ENCODE results near the gene ZBTB18. TPM values are rescaled to one million over a fixed set of nuclear protein-coding genes. Genes with fewer than 3 reads are reported as not detected.

Gene ZBTB18
- total and polyA plus RNA-seq, 2 of the 4 experiments (the other 2 are of a cell fraction), result 10.0 to 16.0 TPM

- 100% methylated on average over 4 of the region's 8 CpGs; no CpG with 5 or more reads in 1 of the 2 experiments for WGBS, 2 experiments (ENCODE audit: extremely low coverage in 2 of 2, insufficient read length in 1 of 2)
- H4K8ac ChIP-seq (ENCODE audit: low read depth in 2 of 2, low read length in 2 of 2), result no peak overlapping the region
- H4K5ac ChIP-seq (ENCODE audit: low read depth, low read length), result no peak overlapping the region
- H3K9me3 ChIP-seq (ENCODE audit: control insufficient read depth, insufficient read depth, low read length), result no peaks in the 10 kb centered on the region
- dilution Hi-C loops (cut with HindIII; ENCODE audit: low sequenced_read_pairs, unreplicated experiment) (no loop called here), intact Hi-C loops (cut with micrococcal nuclease) (no loop called here), in situ Hi-C loops (cut with MboI; ENCODE audit: low sequenced_read_pairs) (loop anchor here (25.0 kb wide), 1 partner anchor 193 kb away; no protein-coding TSS in a partner anchor)
- H4K91ac ChIP-seq (ENCODE audit: insufficient read depth, low read depth, low read length), result no peak overlapping the region
- no peak overlapping the region for H3K56ac ChIP-seq (ENCODE audit: extremely low read depth, insufficient read depth, low read length)
- peaks cover 7% of the 10 kb centered on the region for H3K4me1 ChIP-seq (ENCODE audit: control insufficient read depth, insufficient read depth, low read length)
- ChIA-PET POLR2A (ENCODE audit: unreplicated experiment) (no interaction called here), CTCF (no interaction called here)
- no peak overlapping the region for H3K4ac ChIP-seq (ENCODE audit: low read depth, low read length)
- H3K4me2 ChIP-seq (ENCODE audit: low read depth, low read length), result no peak overlapping the region
- no peak overlapping the region for H2BK5ac ChIP-seq (ENCODE audit: low read depth, low read length, poor library complexity, severe bottlenecking)
- TF ChIP-seq ELK1 (IDR thresholded peaks at IDR 0.05; ENCODE audit: borderline replicate concordance, low read depth, low read length) (no peak), MAFK (IDR thresholded peaks at IDR 0.05; ENCODE audit: low read depth, low read length) (no peak), BHLHE40 (IDR thresholded peaks at IDR 0.05; ENCODE audit: low read depth, low read length) (no peak), MXI1 (IDR thresholded peaks at IDR 0.05; ENCODE audit: borderline replicate concordance, low read depth, low read length) (no peak), USF2 (IDR thresholded peaks at IDR 0.05; ENCODE audit: low read depth, low read length) (no peak), RAD21 (IDR thresholded peaks at IDR 0.05; ENCODE audit: low read length) (no peak), FOS (IDR thresholded peaks at IDR 0.05; ENCODE audit: low read depth, low read length) (no peak), NFE2L2 (IDR thresholded peaks at IDR 0.05; ENCODE audit: low read depth, low read length) (no peak), RCOR1 (IDR thresholded peaks at IDR 0.05; ENCODE audit: insufficient replicate concordance, low read length) (no peak)
- H3K79me1 ChIP-seq (ENCODE audit: low read depth in 1 of 2, low read length in 2 of 2), result no peaks in the 10 kb centered on the region
- H2BK15ac ChIP-seq (ENCODE audit: low read depth, low read length), result no peak overlapping the region
- H2BK20ac ChIP-seq (ENCODE audit: low read depth, low read length), result no peak overlapping the region
- no TSS peak for BruUV-seq (replicated peaks)
- no peak overlapping the region for H3K14ac ChIP-seq (replicated peaks; ENCODE audit: low read depth, low read length)
- H2AFZ ChIP-seq (replicated peaks; ENCODE audit: low read length, poor library complexity), result no peak overlapping the region
- H2BK120ac ChIP-seq (ENCODE audit: low read depth, low read length), result no peak overlapping the region
- H2AK5ac ChIP-seq (ENCODE audit: low read depth, low read length), result no peak overlapping the region
- no peak overlapping the region for H3K9ac ChIP-seq (ENCODE audit: low read depth, low read length)
- ATAC-seq (ENCODE audit: low read depth) (no peak), DNase-seq (no peak)
- H4K20me1 ChIP-seq (ENCODE audit: insufficient read depth, low read length), result no peaks in the 10 kb centered on the region
- peaks cover 10% of the 10 kb centered on the region for H3K27me3 ChIP-seq (ENCODE audit: control insufficient read depth, insufficient read depth, low read length)
- H3K36me3 ChIP-seq (ENCODE audit: control insufficient read depth, insufficient read depth, low read length), result no peaks in the 10 kb centered on the region
- H3K18ac ChIP-seq (ENCODE audit: low read depth, low read length), result no peak overlapping the region
- 0 out of 2 replicates have a peak, but pooled peaks cover 2% of the 10 kb centered on the region for H3K9me1 ChIP-seq (ENCODE audit: insufficient read depth, low read length)
- no peak overlapping the region for H3K4me3 ChIP-seq (ENCODE audit: insufficient read depth, low read depth, low read length)
- H3K23ac ChIP-seq (ENCODE audit: low read depth, low read length), result no peak overlapping the region
- no peak overlapping the region for H3K27ac ChIP-seq (ENCODE audit: insufficient read depth, low read length)
- no peak overlapping the region for H2AK9ac ChIP-seq (replicated peaks; ENCODE audit: low read depth, low read length, poor library complexity)
Measured at GRCh38 chr1:244069326-244069898, 18.3 kb downstream of the ZBTB18 start.

Data from IMR-90 (cell line).